Activated T-helper 1 cell treated with anti-CD3 and anti-CD28 coated beads, Interleukin-12 subunit alpha, Interleukin-12 subunit beta, Interleukin-2, Interleukin-4 antibody, amounts not matched to agents 30 ng/mL and 10 ng/mL and 1 ng/mL, durations not matched to agents 14 hours and 24 hours and 36 hours (primary cell): ENCODE results near the gene ZWILCH. TPM values are rescaled to one million over a fixed set of nuclear protein-coding genes. Genes with fewer than 3 reads are reported as not detected.

Source experiments
- DNase-seq: peaks from one replicate; pipeline ENCODE4 v3.0.0; 2021; ENCODE audit warnings: low spot score
- H3K27ac Mint-ChIP-seq: one replicate; pipeline ENCODE4 v1.8.0; 2021; ENCODE audit warnings: mild to moderate bottlenecking, mixed read lengths
- H3K27me3 Mint-ChIP-seq: one replicate; pipeline ENCODE4 v1.8.0; 2022; ENCODE audit warnings: mild to moderate bottlenecking, moderate library complexity, mixed read lengths; ENCODE audit not compliant: insufficient read depth
- H3K36me3 Mint-ChIP-seq: one replicate; pipeline ENCODE4 v1.8.0; 2021; ENCODE audit warnings: low read depth, mixed read lengths
- H3K4me1 Mint-ChIP-seq: one replicate; pipeline ENCODE4 v1.8.0; 2021; ENCODE audit warnings: low read depth, mixed read lengths
- H3K4me3 Mint-ChIP-seq: one replicate; pipeline ENCODE4 v1.8.0; 2021; ENCODE audit warnings: mild to moderate bottlenecking, moderate library complexity, mixed read lengths
- H3K9me3 Mint-ChIP-seq: one replicate; pipeline ENCODE4 v1.8.0; 2021; ENCODE audit warnings: mixed read lengths
- intact Hi-C: fragments of 100-400 bp; cut with micrococcal nuclease; formaldehyde crosslinking; loops from one replicate; pipeline ENCODE4 v1.15.1; 2024
- total RNA-seq: library from RNA; stranded (reverse); gene quantifications from 2 replicates; pipeline ENCODE4 v1.2.3, GENCODE V29; 2022

Gene ZWILCH
- total RNA-seq, 1 donor from 2014 or later, result 37.5 TPM

DNA sequence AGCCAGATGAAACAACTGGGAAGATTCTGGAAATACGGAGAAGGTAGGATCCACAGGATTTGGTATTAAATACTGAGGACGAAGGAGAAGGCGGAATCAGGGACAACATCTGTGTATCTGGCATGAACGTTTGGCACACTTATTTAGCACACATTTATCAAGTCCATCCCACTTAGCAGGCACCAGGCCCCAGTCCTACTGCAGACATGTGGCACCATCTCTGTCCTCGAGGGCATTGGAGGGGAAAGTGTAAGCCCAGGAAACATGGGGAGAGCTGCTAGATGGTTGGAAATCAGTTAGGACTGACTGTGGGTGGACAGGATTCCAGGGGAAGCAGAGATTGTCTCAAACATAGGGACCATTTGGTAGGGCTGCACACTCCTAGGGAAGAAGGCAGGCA, 89.7 kb downstream of the ZWILCH start:
- no peaks in the 10 kb centered on the region for H3K36me3 Mint-ChIP-seq
- intact Hi-C loops, result no loop called here
- no peak overlapping the region for H3K4me3 Mint-ChIP-seq

GRCh38 chr15:66595332-66595731, 90.2 kb downstream of the ZWILCH start:
- intact Hi-C loops, result no loop called here
- H3K9me3 Mint-ChIP-seq, result no peaks in the 10 kb centered on the region
- H3K36me3 Mint-ChIP-seq, result no peaks in the 10 kb centered on the region
- no peak overlapping the region for H3K4me3 Mint-ChIP-seq
- H3K27ac Mint-ChIP-seq, result no peak overlapping the region
- peaks cover 2% of the 10 kb centered on the region for H3K27me3 Mint-ChIP-seq
- H3K4me1 Mint-ChIP-seq, result peaks cover 8% of the 10 kb centered on the region
- DNase-seq, result no peak

More for the DNA sequence above, 89.7 kb downstream of the ZWILCH start:
- Mint-ChIP-seq H3K27ac (no peak overlapping the region), H3K9me3 (no peaks in the 10 kb centered on the region), H3K27me3 (peaks cover 2% of the 10 kb centered on the region), H3K4me1 (peaks cover 8% of the 10 kb centered on the region)
- no peak for DNase-seq

GRCh38 chr15:66595931-66596545, 90.9 kb downstream of the ZWILCH start:
- H3K4me3 Mint-ChIP-seq, result no peak overlapping the region
- intact Hi-C loops, result no loop called here

DNA sequence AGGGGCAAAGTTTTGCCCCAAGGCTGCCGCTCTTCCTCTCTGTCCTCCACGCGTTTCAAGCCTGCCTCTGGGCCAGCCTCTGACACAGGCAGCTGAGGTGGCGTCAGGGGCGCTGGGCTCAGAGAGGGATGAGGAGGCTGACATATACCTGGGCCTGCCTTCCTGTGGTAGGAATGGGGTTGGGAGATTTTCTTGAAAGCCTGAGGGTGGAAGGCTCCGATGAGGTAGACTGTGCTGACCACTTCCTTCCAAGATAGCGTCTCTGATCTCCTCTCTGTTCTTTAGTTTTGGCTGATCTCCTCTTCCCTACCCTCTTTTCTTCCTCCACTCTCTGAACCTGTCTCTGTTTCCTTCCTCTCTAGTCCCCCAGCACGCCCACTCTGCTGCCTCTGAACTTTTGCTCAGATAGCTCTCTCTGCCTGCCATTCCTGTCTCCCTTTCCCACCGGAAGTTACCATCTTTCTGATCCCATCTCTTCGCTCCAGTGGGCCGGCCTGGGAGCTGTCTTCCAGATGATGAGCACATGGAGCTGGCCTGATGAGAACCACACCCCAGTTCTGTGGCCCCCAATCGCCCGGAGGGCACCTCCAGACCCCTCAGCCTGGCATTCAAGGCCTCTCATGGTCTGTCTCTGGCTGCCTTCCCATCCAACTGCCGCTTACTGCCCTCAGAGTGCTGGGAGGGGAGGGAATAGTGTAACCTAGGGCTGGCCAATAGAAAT, 93.1 kb downstream of the ZWILCH start:
- Mint-ChIP-seq H3K27ac (no peak overlapping the region), H3K27me3 (peaks cover 4% of the 10 kb centered on the region), H3K4me3 (no peak overlapping the region), H3K36me3 (no peaks in the 10 kb centered on the region), H3K9me3 (no peaks in the 10 kb centered on the region), H3K4me1 (peaks cover 8% of the 10 kb centered on the region)
- intact Hi-C loops, result no loop called here
- no peak for DNase-seq

More at GRCh38 chr15:66595931-66596545, 90.9 kb downstream of the ZWILCH start:
- Mint-ChIP-seq H3K9me3 (no peaks in the 10 kb centered on the region), H3K27me3 (peaks cover 2% of the 10 kb centered on the region), H3K27ac (no peak overlapping the region), H3K4me1 (peaks cover 8% of the 10 kb centered on the region), H3K36me3 (no peaks in the 10 kb centered on the region)
- no peak for DNase-seq

Other genes with a start within 250 kb of the ZWILCH start
- gene DIS3L, start 211.8 kb upstream of the ZWILCH start, total RNA-seq, result 47.7 and 56.0 TPM in 2 replicates
- 49.2 and 56.0 TPM in 2 replicates for gene TIPIN, start 148.6 kb upstream of the ZWILCH start, total RNA-seq
- gene MAP2K1, start 118.4 kb upstream of the ZWILCH start, total RNA-seq, result 82.5 and 86.6 TPM in 2 replicates
- gene SNAPC5, start 7.6 kb upstream of the ZWILCH start, total RNA-seq, result 37.3 and 39.0 TPM in 2 replicates
- gene RPL4, start 471 bp upstream of the ZWILCH start, total RNA-seq, result 3,069 and 3,091 TPM in 2 replicates
- not detected in 2 replicates for gene LCTL, start 60.7 kb downstream of the ZWILCH start, total RNA-seq
- gene SMAD6, start 196.9 kb downstream of the ZWILCH start, total RNA-seq, result 0.34 and 0.83 TPM in 2 replicates